WTC11 (cell line): ENCODE measurements around the gene MYL11.

Source experiments
- CREB1 ChIP-seq: sonication (generic); formaldehyde crosslinking; IDR thresholded peaks from 2 replicates; pipeline ENCODE4 v1.8.0; 2023; ENCODE audit warnings: mild to moderate bottlenecking, missing genetic modification reagents
- CTCF ChIP-seq: fragments of 200-600 bp; IDR thresholded peaks from 2 replicates; pipeline ENCODE4 v1.8.0; 2022; ENCODE audit warnings: antibody characterized with exemption
- E2F1 ChIP-seq: sonication (generic); formaldehyde crosslinking; IDR thresholded peaks from 2 replicates; pipeline ENCODE4 v1.8.0; 2022; ENCODE audit warnings: mild to moderate bottlenecking, missing genetic modification reagents
- ETV6 ChIP-seq: sonication (generic); formaldehyde crosslinking; IDR thresholded peaks from 2 replicates; pipeline ENCODE4 v1.8.1; 2022; ENCODE audit warnings: mild to moderate bottlenecking, missing genetic modification reagents
- HMGA2 ChIP-seq: fragments of 250-450 bp; sonication (Bioruptor Pico); IDR thresholded peaks from 2 replicates; pipeline ENCODE4 v1.4.0; 2021; ENCODE audit warnings: mild to moderate bottlenecking, moderate library complexity
- ZMAT4 ChIP-seq: fragments of 250-450 bp; sonication (Bioruptor Pico); IDR thresholded peaks from 2 replicates; pipeline ENCODE4 v1.9.0; 2021; ENCODE audit warnings: mild to moderate bottlenecking
- ZNF232 ChIP-seq: sonication (generic); formaldehyde crosslinking; IDR thresholded peaks from 2 replicates; pipeline ENCODE4 v1.8.0; 2022; ENCODE audit warnings: mild to moderate bottlenecking, missing genetic modification reagents
- ZSCAN18 ChIP-seq: fragments of 250-450 bp; sonication (Bioruptor Pico); IDR thresholded peaks from 2 replicates; pipeline ENCODE4 v2.1.2; 2022; ENCODE audit warnings: mild to moderate bottlenecking, moderate library complexity
- TF ChIP-seq, protein P1 (sequence below): sonication (generic); formaldehyde crosslinking; IDR thresholded peaks from 2 replicates; pipeline ENCODE4 v1.8.1; 2022; ENCODE audit warnings: mild to moderate bottlenecking, missing genetic modification reagents, moderate library complexity, borderline replicate concordance

DNA sequence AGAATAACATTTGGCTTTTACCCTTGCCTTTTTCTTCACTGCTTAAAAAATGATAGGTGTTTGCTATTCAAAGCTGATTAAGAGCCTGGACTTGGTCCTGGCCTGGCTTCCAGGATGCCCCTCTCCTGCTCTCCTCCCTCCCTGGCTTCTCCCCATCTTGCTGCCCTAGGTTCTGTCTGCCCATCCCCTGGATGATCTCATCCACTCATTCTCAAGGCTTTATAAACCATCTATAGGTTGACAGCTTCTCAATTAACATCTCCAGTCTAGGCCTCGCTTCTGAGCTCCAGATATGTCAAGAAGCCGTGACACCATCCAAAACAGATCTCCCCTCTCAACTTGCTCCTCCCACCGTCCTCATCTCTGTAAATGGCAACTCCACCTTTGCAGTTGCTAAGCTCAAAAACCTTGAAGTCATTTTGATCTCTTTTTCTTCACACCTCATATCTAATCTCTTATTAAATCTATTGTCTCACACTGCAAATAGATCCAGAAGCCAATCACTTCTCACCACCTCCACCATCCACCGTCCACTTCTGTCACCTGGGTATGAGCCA is 41.5 kb downstream of the MYL11 start:
- TF ChIP-seq, protein P1, sequence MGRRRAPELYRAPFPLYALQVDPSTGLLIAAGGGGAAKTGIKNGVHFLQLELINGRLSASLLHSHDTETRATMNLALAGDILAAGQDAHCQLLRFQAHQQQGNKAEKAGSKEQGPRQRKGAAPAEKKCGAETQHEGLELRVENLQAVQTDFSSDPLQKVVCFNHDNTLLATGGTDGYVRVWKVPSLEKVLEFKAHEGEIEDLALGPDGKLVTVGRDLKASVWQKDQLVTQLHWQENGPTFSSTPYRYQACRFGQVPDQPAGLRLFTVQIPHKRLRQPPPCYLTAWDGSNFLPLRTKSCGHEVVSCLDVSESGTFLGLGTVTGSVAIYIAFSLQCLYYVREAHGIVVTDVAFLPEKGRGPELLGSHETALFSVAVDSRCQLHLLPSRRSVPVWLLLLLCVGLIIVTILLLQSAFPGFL, result no peak
- TF ChIP-seq CTCF (no peak), ZNF232 (CRISPR knock-in tag) (no peak), HMGA2 (no peak), ZSCAN18 (CRISPR knock-in tag) (no peak), ETV6 (CRISPR knock-in tag) (no peak), E2F1 (CRISPR knock-in tag) (no peak), ZMAT4 (no peak), CREB1 (CRISPR knock-in tag) (no peak)
